DOHH2 (cell line): ENCODE data around the gene MTURN.
"Not testable (repeated sequence)": the region's sequence is repeated elsewhere in the genome, so short reads cannot be mapped to it uniquely, and the experiment has no call there.

Experiments
- H3F3A ChIP-seq: fragments of 200-600 bp; sonication (generic), shearing (Covaris generic); 2 replicates; pipeline ENCODE4 v1.6.0; 2016; ENCODE audit warnings: antibody characterized with exemption, mild to moderate bottlenecking; ENCODE audit not compliant: control insufficient read depth, insufficient read depth
- H3K27ac ChIP-seq: fragments of 200-600 bp; sonication (generic); 2 replicates; pipeline ENCODE4 v1.5.1; 2014; ENCODE audit warnings: low read depth, mild to moderate bottlenecking, low read length, moderate library complexity
- H3K27me3 ChIP-seq: fragments of 200-600 bp; sonication (generic); 2 replicates; pipeline ENCODE4 v1.6.1; 2014; ENCODE audit warnings: mild to moderate bottlenecking, low read length, mixed read lengths; ENCODE audit not compliant: control insufficient read depth
- H3K36me3 ChIP-seq: fragments of 200-600 bp; sonication (generic); 2 replicates; pipeline ENCODE4 v1.6.1; 2014; ENCODE audit warnings: mild to moderate bottlenecking, low read length, moderate library complexity, mixed read lengths; ENCODE audit not compliant: control insufficient read depth
- H3K4me1 ChIP-seq: fragments of 200-600 bp; sonication (generic); 2 replicates; pipeline ENCODE4 v1.6.1; 2014; ENCODE audit warnings: mild to moderate bottlenecking, low read length, mixed read lengths; ENCODE audit not compliant: control insufficient read depth
- H3K4me2 ChIP-seq: fragments of 200-600 bp; sonication (generic); 2 replicates; pipeline ENCODE4 v1.6.0; 2014; ENCODE audit warnings: mild to moderate bottlenecking, low read length, moderate library complexity
- H3K4me3 ChIP-seq: fragments of 200-600 bp; sonication (generic); 2 replicates; pipeline ENCODE4 v1.5.1; 2014; ENCODE audit warnings: mild to moderate bottlenecking, low read length, mixed read lengths
- H3K79me2 ChIP-seq: fragments of 200-600 bp; sonication (generic); 2 replicates; pipeline ENCODE4 v1.6.1; 2014; ENCODE audit warnings: mild to moderate bottlenecking, low read length, mixed read lengths; ENCODE audit not compliant: control insufficient read depth
- H3K9me2 ChIP-seq: fragments of 200-600 bp; sonication (generic); replicated peaks from 2 replicates; pipeline ENCODE4 v1.6.1; 2014; ENCODE audit warnings: mild to moderate bottlenecking, low read length, mixed read lengths; ENCODE audit not compliant: control insufficient read depth
- H3K9me3 ChIP-seq: fragments of 200-600 bp; sonication (generic); 2 replicates; pipeline ENCODE4 v1.6.1; 2014; ENCODE audit warnings: antibody characterized with exemption, low read length, mixed read lengths; ENCODE audit not compliant: control insufficient read depth, insufficient read depth
- H4K20me1 ChIP-seq: fragments of 200-600 bp; sonication (generic); 2 replicates; pipeline ENCODE4 v1.6.0; 2014; ENCODE audit warnings: low read depth, mild to moderate bottlenecking, antibody characterized with exemption, low read length, moderate library complexity; ENCODE audit not compliant: control insufficient read depth, insufficient read depth
- CTCF ChIP-seq: fragments of 200-600 bp; sonication (generic); IDR thresholded peaks from one replicate; pipeline ENCODE4 v1.5.1; 2014; ENCODE audit warnings: antibody characterized with exemption, mild to moderate bottlenecking, low read depth, low read length; ENCODE audit not compliant: poor library complexity, severe bottlenecking
- EZH2phosphoT487 ChIP-seq: fragments of 200-600 bp; sonication (generic); IDR thresholded peaks from 2 replicates; pipeline ENCODE4 v1.6.1; 2017; ENCODE audit warnings: borderline replicate concordance, mild to moderate bottlenecking, antibody characterized with exemption, low read length, moderate library complexity, mixed read lengths

MTURN gene

GRCh38 chr7:30093420-30093952, 41.3 kb upstream of the MTURN start:
- H3K4me2 ChIP-seq, result no peak overlapping the region
- H3K79me2 ChIP-seq, result no peaks in the 10 kb centered on the region
- no peak for TF ChIP-seq CTCF
- no peaks in the 10 kb centered on the region for H3F3A ChIP-seq
- H3K4me3 ChIP-seq, result no peak overlapping the region
- H3K36me3 ChIP-seq, result no peaks in the 10 kb centered on the region
- H3K27me3 ChIP-seq, result no peaks in the 10 kb centered on the region
- no peak overlapping the region for H3K27ac ChIP-seq
- H3K4me1 ChIP-seq, result no peaks in the 10 kb centered on the region
- H4K20me1 ChIP-seq, result no peaks in the 10 kb centered on the region
- H3K9me3 ChIP-seq, result no peaks in the 10 kb centered on the region
- no peaks in the 10 kb centered on the region for H3K9me2 ChIP-seq

- H3K36me3 ChIP-seq, H3K79me2 ChIP-seq, H3F3A ChIP-seq, H3K4me3 ChIP-seq, H3K9me2 ChIP-seq, H3K27ac ChIP-seq, H3K27me3 ChIP-seq, H3K4me1 ChIP-seq, H3K9me3 ChIP-seq, H3K4me2 ChIP-seq, H4K20me1 ChIP-seq: not testable (repeated sequence)
These were observed 36.2 kb upstream of the MTURN start for GRCh38 chr7:30098599-30098998.

GRCh38 chr7:30102281-30102680, 32.5 kb upstream of the MTURN start:
- H3F3A ChIP-seq, result no peaks in the 10 kb centered on the region
- H3K9me2 ChIP-seq, result no peaks in the 10 kb centered on the region
- no peaks in the 10 kb centered on the region for H3K9me3 ChIP-seq
- no peaks in the 10 kb centered on the region for H4K20me1 ChIP-seq
- no peak overlapping the region for H3K4me2 ChIP-seq
- H3K27ac ChIP-seq, result no peak overlapping the region
- H3K4me1 ChIP-seq, result no peaks in the 10 kb centered on the region
- H3K79me2 ChIP-seq, result no peaks in the 10 kb centered on the region
- H3K27me3 ChIP-seq, result no peaks in the 10 kb centered on the region
- no peaks in the 10 kb centered on the region for H3K36me3 ChIP-seq
- H3K4me3 ChIP-seq, result no peak overlapping the region
- TF ChIP-seq EZH2phosphoT487, result no peak
- no peak for TF ChIP-seq CTCF

DNA sequence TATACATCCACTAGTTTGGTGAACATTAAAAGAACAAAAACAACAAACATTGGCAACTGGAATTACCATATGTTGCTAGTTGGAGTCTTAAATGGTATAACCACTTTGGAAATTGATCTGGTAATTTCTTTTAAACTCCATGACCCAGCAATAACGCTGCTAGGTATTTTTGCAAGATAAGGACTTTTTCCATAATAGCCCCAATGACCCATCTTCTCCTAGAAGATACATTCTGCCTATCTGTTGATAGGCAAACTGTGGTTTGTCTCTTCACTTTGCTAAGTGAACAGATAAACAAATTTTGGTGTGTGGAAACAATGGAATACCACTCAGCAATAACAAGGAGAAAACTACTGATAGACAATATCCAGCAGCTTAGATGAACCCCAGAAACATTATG, 30.6 kb upstream of the MTURN start:
- H3K79me2 ChIP-seq, result no peaks in the 10 kb centered on the region
- H3F3A ChIP-seq, result no peaks in the 10 kb centered on the region
- H3K9me2 ChIP-seq, result no peaks in the 10 kb centered on the region
- H3K4me2 ChIP-seq, result no peak overlapping the region
- H3K4me3 ChIP-seq, result no peak overlapping the region
- no peak for TF ChIP-seq CTCF
- no peaks in the 10 kb centered on the region for H3K4me1 ChIP-seq
- no peaks in the 10 kb centered on the region for H4K20me1 ChIP-seq
- no peaks in the 10 kb centered on the region for H3K27me3 ChIP-seq
- H3K36me3 ChIP-seq, result no peaks in the 10 kb centered on the region
- H3K9me3 ChIP-seq, result no peaks in the 10 kb centered on the region
- H3K27ac ChIP-seq, result no peak overlapping the region
